ENCODE measurements around the gene VPS35.

- TF ChIP-seq CTCF (IDR thresholded peaks at IDR 0.05; ENCODE audit: poor library complexity) (no peak), EZH2phosphoT487 (IDR thresholded peaks at IDR 0.05; ENCODE audit: low read depth, severe bottlenecking, unreplicated experiment) (no peak), EZH2 (IDR thresholded peaks at IDR 0.05; ENCODE audit: borderline replicate concordance) (no peak)
Observed at GRCh38 chr16:46706642-46707041, 17.7 kb upstream of the VPS35 start.
